ENCODE measurements around the gene EYA3.

The EYA3 gene

DNA sequence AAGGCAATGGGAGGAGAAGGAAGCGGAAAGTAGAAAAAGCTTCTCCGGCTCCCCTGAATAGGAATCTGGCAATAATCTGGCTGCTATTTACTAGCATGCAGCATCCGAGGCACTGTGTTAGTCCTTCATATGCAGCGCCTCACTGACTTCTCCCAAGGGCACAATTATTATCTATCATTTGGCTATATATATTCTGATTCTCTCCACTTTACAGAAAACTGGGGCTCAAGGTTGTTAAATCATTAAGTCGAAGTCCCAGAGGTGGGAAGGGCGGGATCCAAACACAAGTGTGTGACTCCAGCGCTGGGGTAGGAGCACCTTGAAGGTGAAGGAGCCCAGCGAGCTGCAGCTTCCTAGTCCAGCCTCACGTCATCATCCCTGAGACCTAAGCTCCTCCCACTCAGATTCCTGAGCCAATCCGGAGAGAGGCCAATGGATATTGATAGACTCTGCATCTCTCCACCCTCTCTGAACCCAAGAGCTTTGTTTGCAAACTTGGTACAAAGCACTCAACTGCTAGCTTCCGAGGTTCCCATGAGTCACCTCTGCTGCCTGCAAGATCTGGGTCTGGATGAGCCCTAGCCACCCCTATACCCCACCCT, 16.6 kb upstream of the EYA3 start:
- H3K27ac ChIP-seq (ENCODE audit: low read depth, low read length) = no peak overlapping the region

DNA sequence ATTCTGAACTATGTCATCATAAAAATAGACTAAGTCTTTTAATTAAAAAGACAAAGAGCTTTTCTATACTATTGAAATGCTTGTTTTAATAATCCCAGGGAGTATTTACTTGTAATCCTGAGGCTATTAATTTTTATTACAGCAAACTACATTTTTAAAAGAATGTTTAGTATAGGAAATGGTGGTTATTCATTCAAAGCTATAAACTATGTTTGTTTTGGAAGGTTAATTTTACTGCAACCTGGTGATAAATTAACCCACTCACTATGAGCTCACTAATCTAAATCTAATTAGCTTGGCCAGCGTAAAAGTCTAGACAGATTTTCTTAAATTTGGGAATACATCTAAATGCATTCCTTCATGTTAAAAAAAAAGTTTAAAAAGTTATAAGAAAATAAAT, 13.8 kb upstream of the EYA3 start:
- no peaks in the 10 kb centered on the region for H3K36me3 ChIP-seq (ENCODE audit: control insufficient read depth, insufficient read depth, low read length)
- H3K4me1 ChIP-seq (ENCODE audit: control insufficient read depth, insufficient read depth, low read length) = no peaks in the 10 kb centered on the region
- H3K27ac ChIP-seq (ENCODE audit: low read depth, low read length) = no peak overlapping the region
- no peak overlapping the region for H3K4me3 ChIP-seq (ENCODE audit: low read length)
- no peaks in the 10 kb centered on the region for H3K27me3 ChIP-seq (ENCODE audit: control insufficient read depth, insufficient read depth, low read length)
- H3K9ac ChIP-seq (ENCODE audit: low read length) = no peak overlapping the region

More for the DNA sequence above, 16.6 kb upstream of the EYA3 start:
- peak overlapping the region; percentile 34 for H3K4me3 ChIP-seq (ENCODE audit: low read length)
- no peaks in the 10 kb centered on the region for H3K4me1 ChIP-seq (ENCODE audit: control insufficient read depth, insufficient read depth, low read length)
- H3K27me3 ChIP-seq (ENCODE audit: control insufficient read depth, insufficient read depth, low read length) = no peaks in the 10 kb centered on the region
- no peaks in the 10 kb centered on the region for H3K36me3 ChIP-seq (ENCODE audit: control insufficient read depth, insufficient read depth, low read length)
- H3K9ac ChIP-seq (ENCODE audit: low read length) = no peak overlapping the region

DNA sequence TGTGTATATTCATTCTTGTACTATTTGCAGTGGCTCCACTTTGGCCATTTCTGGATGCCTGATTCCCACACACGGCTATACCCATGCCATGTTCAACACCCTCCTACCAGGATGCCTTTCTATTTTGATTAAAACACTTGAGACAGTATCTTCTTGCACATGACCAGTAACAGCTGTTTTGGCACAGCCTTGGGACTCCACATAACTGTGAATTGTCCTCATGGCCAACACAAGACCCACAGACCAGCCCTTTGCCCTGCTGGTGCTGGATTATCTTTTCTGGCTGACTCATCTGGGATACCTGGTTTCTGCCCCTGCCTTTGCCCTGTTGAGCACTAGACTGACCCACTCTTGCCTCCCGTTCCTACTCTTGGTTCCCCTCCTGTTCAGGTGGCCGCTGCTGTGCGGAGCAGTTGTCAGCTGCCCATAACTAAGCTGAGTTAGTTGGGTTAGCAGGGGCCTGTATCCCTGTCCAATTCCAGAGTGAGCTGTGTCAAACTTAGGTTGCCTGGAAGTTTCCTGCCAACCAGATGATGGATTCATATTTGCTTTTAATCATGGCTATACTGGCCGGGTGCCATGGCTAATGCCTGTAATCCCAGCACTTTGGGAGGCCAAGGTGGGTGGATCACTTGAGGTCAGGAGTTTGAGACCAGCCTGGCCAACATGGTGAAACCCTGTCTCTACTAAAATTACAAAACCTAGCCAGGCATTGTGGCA, 10.8 kb upstream of the EYA3 start:
- no peaks in the 10 kb centered on the region for H3K4me1 ChIP-seq (ENCODE audit: control insufficient read depth, insufficient read depth, low read length)
- no peaks in the 10 kb centered on the region for H3K36me3 ChIP-seq (ENCODE audit: control insufficient read depth, insufficient read depth, low read length)
- H3K4me3 ChIP-seq (ENCODE audit: low read length) = no peak overlapping the region
- no peak overlapping the region for H3K27ac ChIP-seq (ENCODE audit: low read depth, low read length)
- H3K9ac ChIP-seq (ENCODE audit: low read length) = no peak overlapping the region
- H3K27me3 ChIP-seq (ENCODE audit: control insufficient read depth, insufficient read depth, low read length) = no peaks in the 10 kb centered on the region

DNA sequence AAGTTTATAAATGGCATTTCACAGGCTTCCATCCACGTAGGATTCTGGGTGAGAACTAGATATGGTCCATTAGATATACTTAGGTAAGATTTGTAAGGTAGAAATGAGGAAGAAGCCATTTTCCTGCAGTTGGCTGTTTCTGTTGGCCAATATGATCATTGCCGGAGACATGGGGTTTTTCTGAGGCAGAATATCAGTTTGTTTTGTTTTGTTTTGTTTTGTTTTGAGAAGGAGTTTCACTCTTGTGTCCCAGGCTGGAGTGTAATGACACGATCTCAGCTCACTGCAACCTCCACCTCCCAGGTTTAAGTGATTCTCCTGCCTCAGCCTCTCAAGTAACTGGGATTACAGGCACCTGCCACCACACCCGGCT, 8.7 kb upstream of the EYA3 start:
- Histone ChIP-seq H3K4me1 (ENCODE audit: control insufficient read depth, insufficient read depth, low read length) (no peaks in the 10 kb centered on the region), H3K4me3 (ENCODE audit: low read length) (no peak overlapping the region), H3K27ac (ENCODE audit: low read depth, low read length) (no peak overlapping the region), H3K36me3 (ENCODE audit: control insufficient read depth, insufficient read depth, low read length) (no peaks in the 10 kb centered on the region), H3K9ac (ENCODE audit: low read length) (no peak overlapping the region), H3K27me3 (ENCODE audit: control insufficient read depth, insufficient read depth, low read length) (no peaks in the 10 kb centered on the region)

DNA sequence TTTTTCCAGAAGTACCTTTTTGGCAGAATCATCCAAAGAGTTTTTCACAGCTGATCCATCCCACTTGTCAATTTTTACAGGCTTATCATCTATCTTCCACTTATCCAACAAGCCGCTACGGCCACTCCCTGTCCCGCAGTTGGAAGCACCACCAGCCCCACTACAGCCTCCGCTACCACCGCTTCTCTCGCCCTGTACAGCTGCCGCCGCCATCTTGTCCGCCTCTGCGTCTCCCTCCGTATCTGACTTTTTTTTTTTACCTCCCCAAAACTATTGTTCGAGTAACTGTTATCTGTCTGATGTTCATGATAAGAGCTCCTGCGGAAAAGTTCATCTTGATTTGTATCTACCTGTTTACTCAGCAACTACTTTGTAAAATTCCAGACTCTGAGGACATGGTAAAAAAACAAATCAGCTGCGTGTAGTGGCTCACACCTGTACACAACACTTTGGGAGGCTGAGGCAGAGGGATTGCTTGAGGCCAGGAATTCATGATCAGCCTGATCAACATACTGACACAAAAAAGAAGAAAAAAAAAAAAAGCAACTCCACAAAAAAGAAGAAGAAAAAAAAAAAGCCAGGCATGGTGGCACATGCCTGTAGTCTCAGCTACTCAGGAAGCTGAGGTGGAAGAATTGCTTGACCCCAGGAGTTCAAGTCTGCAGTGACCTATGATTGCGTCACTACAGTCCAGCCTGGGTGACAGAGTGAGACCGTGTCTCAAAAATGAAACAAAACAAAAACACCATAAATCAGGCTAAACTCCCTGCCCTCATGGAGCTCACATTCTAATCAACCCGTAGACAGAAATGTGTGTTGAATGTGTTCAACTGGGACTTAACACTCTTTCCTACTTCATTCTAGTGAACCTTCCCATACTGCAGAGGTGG, 8.0 kb upstream of the EYA3 start:
- no peak overlapping the region for H3K9ac ChIP-seq (ENCODE audit: low read length)
- no peak overlapping the region for H3K27ac ChIP-seq (ENCODE audit: low read depth, low read length)
- no peak overlapping the region for H3K4me3 ChIP-seq (ENCODE audit: low read length)
- no peaks in the 10 kb centered on the region for H3K36me3 ChIP-seq (ENCODE audit: control insufficient read depth, insufficient read depth, low read length)
- no peaks in the 10 kb centered on the region for H3K27me3 ChIP-seq (ENCODE audit: control insufficient read depth, insufficient read depth, low read length)
- H3K4me1 ChIP-seq (ENCODE audit: control insufficient read depth, insufficient read depth, low read length) = no peaks in the 10 kb centered on the region

DNA sequence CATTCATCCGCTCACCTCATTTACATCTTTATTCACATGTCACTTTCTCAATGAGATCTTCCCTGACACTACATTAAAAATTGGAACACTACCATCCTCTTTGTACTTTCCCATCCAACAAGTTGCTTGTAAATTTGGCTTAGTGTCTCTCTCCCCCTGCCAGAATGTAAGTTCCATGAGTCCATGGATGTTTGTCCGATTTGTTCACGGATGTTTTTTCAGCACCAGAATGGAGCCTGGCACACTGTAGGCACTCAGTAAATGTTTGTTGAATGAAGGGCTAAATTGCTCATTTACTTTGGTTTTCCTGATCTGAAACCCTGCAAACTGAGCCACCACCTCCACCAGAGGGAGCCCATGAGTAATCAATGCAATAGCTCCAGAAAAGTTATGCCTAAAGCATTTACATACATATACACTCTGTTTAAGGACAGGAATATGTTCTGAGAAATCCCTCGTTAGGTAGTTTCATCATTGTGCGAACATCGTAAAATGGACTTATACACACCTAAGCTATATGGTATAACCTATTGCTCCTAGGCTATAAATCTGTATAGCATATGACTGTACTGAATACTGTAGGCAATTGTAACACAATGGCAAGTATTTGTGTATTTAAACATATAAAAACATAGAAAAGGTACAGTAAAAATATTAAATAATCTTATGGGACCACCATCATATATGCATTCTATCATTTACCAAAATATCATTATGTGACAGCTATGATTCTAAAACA, 2.8 kb upstream of the EYA3 start:
- Histone ChIP-seq H3K9ac (ENCODE audit: low read length) (no peak overlapping the region), H3K27me3 (ENCODE audit: control insufficient read depth, insufficient read depth, low read length) (no peaks in the 10 kb centered on the region), H3K36me3 (ENCODE audit: control insufficient read depth, insufficient read depth, low read length) (no peaks in the 10 kb centered on the region), H3K27ac (ENCODE audit: low read depth, low read length) (no peak overlapping the region), H3K4me3 (ENCODE audit: low read length) (no peak overlapping the region), H3K4me1 (ENCODE audit: control insufficient read depth, insufficient read depth, low read length) (peaks cover 2% of the 10 kb centered on the region)

DNA sequence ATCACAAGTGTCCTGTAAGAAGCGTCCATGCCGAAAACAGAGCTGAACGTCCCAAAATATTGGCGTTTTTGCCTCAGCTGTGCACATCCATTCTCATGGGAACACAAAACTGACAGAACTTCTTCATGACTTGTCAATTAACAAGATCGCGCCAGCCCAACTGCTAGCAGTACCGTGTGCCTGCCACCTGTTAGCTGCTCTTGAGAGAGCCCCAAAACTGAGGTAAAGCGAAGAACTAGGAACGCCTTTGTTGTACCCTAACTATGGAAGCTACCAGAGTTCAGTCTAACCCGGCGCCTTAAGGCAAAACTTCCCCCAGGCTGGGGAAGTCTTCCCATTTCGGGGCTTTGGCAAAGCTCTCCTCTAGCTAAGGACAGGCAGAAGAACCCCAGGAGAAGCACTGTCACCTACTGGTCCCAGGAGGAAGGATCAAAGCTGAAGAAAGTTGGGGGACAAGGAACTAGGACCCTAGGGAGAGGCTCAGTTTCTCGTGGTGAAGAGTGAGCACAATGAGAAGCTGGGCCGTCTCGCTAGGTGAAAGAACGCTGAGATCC, 719 bp downstream of the EYA3 start:
- Histone ChIP-seq H3K4me1 (ENCODE audit: control insufficient read depth, insufficient read depth, low read length) (peaks cover 2% of the 10 kb centered on the region), H3K9ac (ENCODE audit: low read length) (peak overlapping the region; percentile 96), H3K4me3 (ENCODE audit: low read length) (peak overlapping the region; percentile 100), H3K27me3 (ENCODE audit: control insufficient read depth, insufficient read depth, low read length) (no peaks in the 10 kb centered on the region), H3K27ac (ENCODE audit: low read depth, low read length) (peak overlapping the region; percentile 95), H3K36me3 (ENCODE audit: control insufficient read depth, insufficient read depth, low read length) (no peaks in the 10 kb centered on the region)

DNA sequence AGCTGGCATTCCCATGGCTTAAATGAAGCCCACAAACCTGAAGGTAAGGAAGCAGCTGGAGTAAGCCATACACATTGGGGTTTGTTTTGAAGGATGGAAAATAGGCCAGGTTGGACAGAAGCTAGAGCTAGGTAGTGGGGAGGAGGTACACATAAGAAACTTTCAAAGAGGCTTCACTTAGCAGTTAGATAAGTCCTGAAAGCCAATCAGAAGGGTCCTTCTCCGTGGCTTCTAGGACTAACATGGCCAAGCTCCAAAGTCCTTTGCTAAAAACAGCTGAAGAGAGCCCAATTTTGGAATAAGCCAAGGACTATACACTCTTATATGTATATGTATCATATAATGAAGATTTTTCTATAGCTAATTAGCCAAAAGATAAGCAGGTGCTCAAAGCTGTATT, 1.8 kb downstream of the EYA3 start:
- no peak overlapping the region for H3K9ac ChIP-seq (ENCODE audit: low read length)

DNA sequence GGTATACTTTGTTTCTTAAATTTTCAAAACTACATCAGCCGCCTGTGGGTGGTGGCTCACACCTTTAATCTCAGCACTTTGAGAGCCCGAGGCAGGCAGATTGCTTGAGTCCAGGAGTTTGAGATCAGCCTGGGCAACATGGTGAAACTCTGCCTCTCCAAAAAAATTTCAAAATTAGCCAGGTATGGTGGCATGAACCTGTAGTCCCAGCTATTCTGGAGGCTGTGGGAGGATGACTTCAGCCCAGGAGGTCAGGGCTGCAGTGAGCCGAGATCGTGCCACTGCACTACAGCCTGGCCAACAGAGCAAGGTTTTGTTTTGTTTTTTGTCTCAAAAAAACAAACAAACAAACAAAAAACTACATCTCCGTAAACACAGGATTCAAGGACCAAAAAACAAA, 3.3 kb downstream of the EYA3 start:
- Histone ChIP-seq H3K4me3 (ENCODE audit: low read length) (no peak overlapping the region), H3K27me3 (ENCODE audit: control insufficient read depth, insufficient read depth, low read length) (no peaks in the 10 kb centered on the region), H3K4me1 (ENCODE audit: control insufficient read depth, insufficient read depth, low read length) (peaks cover 2% of the 10 kb centered on the region), H3K9ac (ENCODE audit: low read length) (no peak overlapping the region), H3K36me3 (ENCODE audit: control insufficient read depth, insufficient read depth, low read length) (no peaks in the 10 kb centered on the region), H3K27ac (ENCODE audit: low read depth, low read length) (no peak overlapping the region)

More for the DNA sequence above, 1.8 kb downstream of the EYA3 start:
- Histone ChIP-seq H3K4me1 (ENCODE audit: control insufficient read depth, insufficient read depth, low read length) (peaks cover 2% of the 10 kb centered on the region), H3K4me3 (ENCODE audit: low read length) (no peak overlapping the region), H3K36me3 (ENCODE audit: control insufficient read depth, insufficient read depth, low read length) (no peaks in the 10 kb centered on the region), H3K27ac (ENCODE audit: low read depth, low read length) (no peak overlapping the region), H3K27me3 (ENCODE audit: control insufficient read depth, insufficient read depth, low read length) (no peaks in the 10 kb centered on the region)

DNA sequence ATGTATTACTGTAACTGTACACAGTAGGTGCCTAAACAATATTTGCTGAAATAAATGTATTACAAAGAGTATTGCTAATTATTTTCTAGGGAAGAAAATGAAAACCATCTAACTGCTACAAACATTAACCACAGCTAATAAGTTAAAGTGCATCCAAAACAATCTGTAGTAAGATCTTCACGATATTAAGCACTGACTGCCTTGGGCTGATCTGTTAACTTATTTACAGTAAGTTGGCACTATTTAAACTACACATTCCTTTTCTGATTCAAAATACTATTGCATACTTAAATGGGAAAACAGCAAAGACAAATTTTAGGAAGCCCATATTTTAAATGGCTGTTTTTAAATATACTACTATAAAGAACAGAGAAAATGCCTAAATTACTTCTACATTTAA, 4.5 kb downstream of the EYA3 start:
- no peak overlapping the region for H3K9ac ChIP-seq (ENCODE audit: low read length)
- H3K4me1 ChIP-seq (ENCODE audit: control insufficient read depth, insufficient read depth, low read length) = peaks cover 2% of the 10 kb centered on the region
- H3K27me3 ChIP-seq (ENCODE audit: control insufficient read depth, insufficient read depth, low read length) = no peaks in the 10 kb centered on the region
- no peak overlapping the region for H3K4me3 ChIP-seq (ENCODE audit: low read length)
- H3K27ac ChIP-seq (ENCODE audit: low read depth, low read length) = no peak overlapping the region
- no peaks in the 10 kb centered on the region for H3K36me3 ChIP-seq (ENCODE audit: control insufficient read depth, insufficient read depth, low read length)

DNA sequence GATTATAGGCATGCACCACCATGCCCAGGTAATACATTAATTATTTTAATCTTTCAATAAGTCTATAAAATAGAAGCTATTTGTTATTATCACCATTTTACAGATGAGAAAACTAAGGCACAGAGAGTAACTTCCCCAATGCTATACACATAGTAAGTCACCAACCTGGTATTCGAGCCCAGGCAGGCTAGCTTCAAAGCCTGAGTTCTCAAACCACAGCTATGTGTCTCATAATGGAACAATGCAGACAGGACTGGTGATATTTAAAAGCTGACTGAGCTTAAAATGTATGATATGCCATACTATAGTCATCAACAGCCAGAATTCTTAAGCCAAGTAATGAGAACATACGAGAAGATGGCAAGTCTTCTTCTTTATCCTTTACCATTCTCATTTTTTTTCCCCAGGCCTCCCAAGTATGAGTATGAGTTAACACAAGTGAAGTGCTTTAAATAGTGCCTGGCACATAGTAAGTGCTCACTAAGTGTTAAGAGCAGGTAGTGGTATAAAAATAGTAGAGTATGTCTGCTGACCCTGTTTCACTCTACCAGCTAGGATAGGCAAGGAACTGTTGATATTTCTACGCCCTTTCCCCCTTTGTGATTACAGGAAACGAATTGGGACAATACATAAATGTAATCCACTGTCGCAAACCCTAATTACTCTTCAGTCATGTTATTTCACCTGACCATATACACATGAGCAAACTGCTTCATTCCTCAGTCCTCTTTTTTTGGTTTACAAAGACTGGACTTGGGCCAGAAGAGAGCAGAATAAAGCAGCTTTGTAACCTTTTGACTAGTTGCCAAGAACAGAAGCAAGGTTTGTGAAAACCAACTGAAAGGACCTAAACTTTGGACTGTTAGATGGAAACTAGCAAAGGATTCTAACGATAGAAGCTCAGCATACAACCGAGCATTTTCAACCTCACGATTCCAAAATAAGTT, 9.5 kb downstream of the EYA3 start:
- H3K4me1 ChIP-seq (ENCODE audit: control insufficient read depth, insufficient read depth, low read length) = no peaks in the 10 kb centered on the region
- H3K36me3 ChIP-seq (ENCODE audit: control insufficient read depth, insufficient read depth, low read length) = no peaks in the 10 kb centered on the region
- H3K9ac ChIP-seq (ENCODE audit: low read length) = no peak overlapping the region
- no peaks in the 10 kb centered on the region for H3K27me3 ChIP-seq (ENCODE audit: control insufficient read depth, insufficient read depth, low read length)
- no peak overlapping the region for H3K4me3 ChIP-seq (ENCODE audit: low read length)
- H3K27ac ChIP-seq (ENCODE audit: low read depth, low read length) = no peak overlapping the region

Data from rectal smooth muscle tissue (tissue), 1 donor.